GM12878 (cell line): ENCODE measurements around the gene TOP2A. TPM values are rescaled to one million over a fixed set of nuclear protein-coding genes. Genes with fewer than 3 reads are reported as not detected.
A peak's percentile ranks its signal among the peaks of the same experiment; 100 is the strongest.

Experiments
- BCL11A ChIP-seq: IDR thresholded peaks from 2 replicates; pipeline ENCODE4 v1.6.1; 2011; ENCODE audit warnings: low read depth, low read length
- BHLHE40 ChIP-seq, 2 experiments: fragments of 450-650 bp in 1 of 2; IDR thresholded peaks; 2 replicates each; pipeline ENCODE4 v1.6.1; 2011 to 2017; ENCODE audit warnings: low read depth in 2 of 2, borderline replicate concordance in 1 of 2, improper control_type of control experiment in 1 of 2, low read length in 1 of 2, mild to moderate bottlenecking in 1 of 2
- CREB1 ChIP-seq: IDR thresholded peaks from 2 replicates; pipeline ENCODE4 v1.6.1; 2012; ENCODE audit warnings: low read depth, mild to moderate bottlenecking, inconsistent platforms
- CREM ChIP-seq: IDR thresholded peaks from 2 replicates; pipeline ENCODE4 v1.6.1; 2014; ENCODE audit warnings: antibody characterized with exemption, low read depth
- E4F1 ChIP-seq: fragments of 450-650 bp; IDR thresholded peaks from 2 replicates; pipeline ENCODE4 v1.6.1; 2018; ENCODE audit warnings: borderline replicate concordance, mild to moderate bottlenecking; ENCODE audit not compliant: partially characterized antibody
- EZH2 ChIP-seq: IDR thresholded peaks from 2 replicates; pipeline ENCODE4 v1.6.1; 2012; ENCODE audit warnings: low read depth, mild to moderate bottlenecking, control low read depth, inconsistent platforms, low read length, borderline replicate concordance; ENCODE audit not compliant: control insufficient read depth
- LARP7 ChIP-seq: fragments of 450-650 bp; IDR thresholded peaks from 2 replicates; pipeline ENCODE4 v1.6.1; 2017; ENCODE audit warnings: mild to moderate bottlenecking
- MTA3 ChIP-seq: IDR thresholded peaks from 2 replicates; pipeline ENCODE4 v1.6.1; 2012; ENCODE audit warnings: low read length, inconsistent platforms, borderline replicate concordance
- MXI1 ChIP-seq: fragments of 150-350 bp; IDR thresholded peaks from 2 replicates; pipeline ENCODE4 v1.6.1; 2011; ENCODE audit warnings: low read depth, mild to moderate bottlenecking, inconsistent platforms, low read length, improper control_type of control experiment
- NBN ChIP-seq: fragments of 450-650 bp; IDR thresholded peaks from 2 replicates; pipeline ENCODE4 v1.6.1; 2016
- NFYA ChIP-seq: IDR thresholded peaks from 2 replicates; pipeline ENCODE4 v1.6.1; 2011; ENCODE audit warnings: low read depth, mild to moderate bottlenecking, low read length, improper control_type of control experiment, borderline replicate concordance
- NFYB ChIP-seq: IDR thresholded peaks from 2 replicates; pipeline ENCODE4 v1.6.1; 2011; ENCODE audit warnings: low read depth, mild to moderate bottlenecking, low read length, improper control_type of control experiment, moderate library complexity; ENCODE audit not compliant: insufficient read depth
- PBX3 ChIP-seq: IDR thresholded peaks from 2 replicates; pipeline ENCODE4 v1.6.1; 2011; ENCODE audit warnings: mild to moderate bottlenecking, low read depth, low read length, moderate library complexity; ENCODE audit not compliant: insufficient replicate concordance
- POLR2AphosphoS5 ChIP-seq: IDR thresholded peaks from 2 replicates; pipeline ENCODE4 v1.6.1; 2011; ENCODE audit warnings: mild to moderate bottlenecking, low read length, inconsistent platforms
- SIN3A ChIP-seq: IDR thresholded peaks from 2 replicates; pipeline ENCODE4 v1.6.1; 2012; ENCODE audit warnings: low read depth, low read length, improper control_type of control experiment
- SKIL ChIP-seq: fragments of 450-650 bp; IDR thresholded peaks from 2 replicates; pipeline ENCODE4 v1.6.1; 2017; ENCODE audit warnings: mild to moderate bottlenecking, low read depth, inconsistent platforms; ENCODE audit not compliant: poor library complexity, severe bottlenecking
- SP1 ChIP-seq: IDR thresholded peaks from one replicate; pipeline ENCODE4 v1.6.1; 2011; ENCODE audit warnings: low read depth, low read length
- TCF3 ChIP-seq: IDR thresholded peaks from 2 replicates; pipeline ENCODE4 v1.6.1; 2012; ENCODE audit warnings: low read depth, mild to moderate bottlenecking, low read length, borderline replicate concordance; ENCODE audit not compliant: insufficient read depth
- YBX1 ChIP-seq: fragments of 450-650 bp; IDR thresholded peaks from 2 replicates; pipeline ENCODE4 v1.6.1; 2016; ENCODE audit warnings: antibody characterized with exemption
- ZBTB40 ChIP-seq: fragments of 450-650 bp; IDR thresholded peaks from 2 replicates; pipeline ENCODE4 v1.6.1; 2016; ENCODE audit warnings: mild to moderate bottlenecking, moderate library complexity, borderline replicate concordance
- polyA plus RNA-seq, 11 experiments: library from polyadenylated mRNA; depleted of rRNA in 4 of 11; unstranded in 6 of 11; stranded (reverse) in 5 of 11; fragments of >200 nt; fragmentation: Nextera tagmentation in 4 of 11; fragmentation: Illumina TruSeq in 1 of 11; extraction: Ambion mirVana in 4 of 11; extraction: Trizol in 1 of 11; gene quantifications; 1 replicate in 1 of 11; 2 replicates in 10 of 11; pipeline versions ENCODE4 v1.2.1 to v1.2.3, GENCODE V29; 2011 to 2016; ENCODE audit warnings: inconsistent platforms in 2 of 11, missing spikeins in 2 of 11, low read depth in 1 of 11
- total RNA-seq, 4 experiments: library from RNA; depleted of rRNA in 3 of 4; stranded (reverse); fragments of >200 nt in 3 of 4; fragmentation: Illumina TruSeq in 1 of 4; extraction: Trizol in 1 of 4; gene quantifications; 2 replicates each; pipeline versions ENCODE4 v1.2.1 to v1.2.3, GENCODE V29; 2013 to 2021

TOP2A gene
- total and polyA plus RNA-seq, 10 of the 15 experiments (the other 5 are each of a cell fraction or from before 2014, with no cell fraction given), result 117 to 275 (median 232) TPM

- peak; percentile 77; the same call in 1 of the 2 replicates for TF ChIP-seq ZBTB40
- peak; percentile 100 for TF ChIP-seq PBX3
- no peak; the same call in 1 of the 2 replicates for TF ChIP-seq CREM
- TF ChIP-seq BCL11A, result no peak
- TF ChIP-seq BHLHE40 (IDR thresholded peaks at IDR 0.05; ENCODE audit: borderline replicate concordance in 1 of 2, low read depth in 2 of 2, low read length in 1 of 2), result peak; percentile 51 to 76; a peak in 2 of 4 replicates
- peak; percentile 84 for TF ChIP-seq CREB1
- TF ChIP-seq LARP7, result peak; percentile 82
- peak; percentile 99 for TF ChIP-seq NFYA
- TF ChIP-seq E4F1, result peak; percentile 44
- TF ChIP-seq TCF3, result no peak
- no peak for TF ChIP-seq MTA3
- no peak for TF ChIP-seq YBX1
- TF ChIP-seq MXI1, result peak; percentile 83
- peak; percentile 78 for TF ChIP-seq POLR2AphosphoS5
- TF ChIP-seq SIN3A, result peak; percentile 93
- TF ChIP-seq NFYB, result peak; percentile 99
- TF ChIP-seq SP1, result peak; percentile 100
- no peak for TF ChIP-seq EZH2
- TF ChIP-seq NBN, result 0 out of 2 replicates have a peak, but pooled peaks have one; percentile 28
- peak; percentile 98 for TF ChIP-seq SKIL
Measured at GRCh38 chr17:40417609-40418427, at the start of gene TOP2A (continued).
